H1 (cell line): Measurements from ENCODE around the gene TGOLN2. TPM values are rescaled to one million over a fixed set of nuclear protein-coding genes. Genes with fewer than 3 reads are reported as not detected.

Source experiments
- CTBP2 ChIP-seq: IDR thresholded peaks from 2 replicates; pipeline ENCODE4 v1.7.0; 2011; ENCODE audit warnings: borderline replicate concordance, mild to moderate bottlenecking, moderate library complexity, mixed read lengths, low read length; ENCODE audit not compliant: insufficient read depth, insufficient read length
- E2F6 ChIP-seq: IDR thresholded peaks from 2 replicates; pipeline ENCODE4 v1.6.1; 2012; ENCODE audit warnings: inconsistent platforms
- JUND ChIP-seq: IDR thresholded peaks from 2 replicates; pipeline ENCODE4 v1.6.1; 2011; ENCODE audit warnings: mild to moderate bottlenecking, improper control_type of control experiment, low read length
- KDM4A ChIP-seq: IDR thresholded peaks from one replicate; pipeline ENCODE4 v1.7.1; 2012; ENCODE audit warnings: low read depth, mild to moderate bottlenecking, moderate library complexity, low read length, inconsistent platforms; ENCODE audit not compliant: severe bottlenecking
- MAFK ChIP-seq: IDR thresholded peaks from 2 replicates; pipeline ENCODE4 v1.6.1; 2012; ENCODE audit warnings: low read depth, mild to moderate bottlenecking, improper control_type of control experiment, low read length
- PHF8 ChIP-seq: fragments of 200-600 bp; sonication (generic); conservative IDR thresholded peaks from 2 replicates; pipeline ENCODE4 v1.7.1; 2012; ENCODE audit warnings: low read depth, mild to moderate bottlenecking, inconsistent platforms, low read length, moderate library complexity
- SP4 ChIP-seq: IDR thresholded peaks from 2 replicates; pipeline ENCODE4 v1.6.1; 2012; ENCODE audit warnings: low read length, inconsistent platforms
- polyA plus RNA-seq, 7 experiments: library from polyadenylated mRNA; depleted of rRNA in 3 of 7; stranded (reverse) in 5 of 7; unstranded in 2 of 7; fragments of >200 nt in 5 of 7; fragments of 200-250 nt in 2 of 7; gene quantifications; 1 replicate in 5 of 7; 2 replicates in 1 of 7; 4 replicates in 1 of 7; pipeline versions ENCODE4 v1.2.1 to v1.2.3, GENCODE V29; 2011 to 2013; ENCODE audit warnings: missing spikeins in 2 of 7, mixed read lengths in 2 of 7
- total RNA-seq: library from RNA; stranded (reverse); fragmentation: NEBNext Ultra II Directional; extraction: Animal tissue kit (Norgen Biotek cat#: 25700); gene quantifications from 2 replicates; pipeline ENCODE4 v1.2.1, GENCODE V29; 2021

TGOLN2 gene
- total and polyA plus RNA-seq, 2 of the 8 experiments (the other 6 are each of a cell fraction or from before 2014, with no cell fraction given): 33.9 to 38.9 TPM

- TF ChIP-seq KDM4A (no peak), SP4 (no peak), CTBP2 (no peak), JUND (no peak), E2F6 (no peak), PHF8 (no peak), MAFK (no peak)
Measured at GRCh38 chr2:85356186-85356585, 28.4 kb upstream of the TGOLN2 start (continued).
